Uterus (tissue), 4 donors: ENCODE measurements around the gene RGS11. TPM values are rescaled to one million over a fixed set of nuclear protein-coding genes. Genes with fewer than 3 reads are reported as not detected.

Source experiments
- DNase-seq, 2 donors: peaks; one replicate each; pipeline ENCODE4 v3.0.0-alpha.2; 2019 to 2020
- H3K27ac ChIP-seq, 2 donors: fragments of 200-600 bp; sonication (generic); 1 replicate in 1 of 2; 2 replicates in 1 of 2; pipeline ENCODE4 v1.5.1; 2016 to 2018
- H3K27me3 ChIP-seq, 2 donors: fragments of 200-600 bp; sonication (generic); one replicate each; pipeline ENCODE4 v1.5.1; 2018 to 2019; ENCODE audit warnings: control low read depth in 1 of 2
- H3K36me3 ChIP-seq, 2 donors: fragments of 200-600 bp; sonication (generic); one replicate each; pipeline ENCODE4 v1.5.1; 2019; ENCODE audit warnings: control low read depth in 1 of 2
- H3K4me1 ChIP-seq, 2 donors: fragments of 200-600 bp; sonication (generic); one replicate each; pipeline ENCODE4 v1.5.1; 2018 to 2019; ENCODE audit warnings: control low read depth in 1 of 2
- H3K4me3 ChIP-seq, 2 donors: fragments of 200-600 bp; sonication (generic); 1 replicate in 1 of 2; 2 replicates in 1 of 2; pipeline ENCODE4 v1.5.1; 2018 to 2019; ENCODE audit warnings: mild to moderate bottlenecking in 1 of 2
- H3K9me3 ChIP-seq, 2 donors: fragments of 200-600 bp; sonication (generic); one replicate each; pipeline ENCODE4 v1.5.1; 2019; ENCODE audit warnings: control low read depth in 1 of 2
- POLR2A ChIP-seq, 2 donors: fragments of 450-650 bp; IDR thresholded peaks; one replicate each; pipeline ENCODE4 v1.6.1; 2016; ENCODE audit warnings: antibody characterized with exemption in 2 of 2, mild to moderate bottlenecking in 1 of 2, moderate library complexity in 1 of 2
- intact Hi-C: fragments of 100-400 bp; cut with DNase I; formaldehyde crosslinking; loops from one replicate; pipeline ENCODE4 v1.15.1; 2023; ENCODE audit warnings: low total_unique reads
- total RNA-seq, 4 donors: library from RNA; depleted of rRNA in 3 of 4; stranded (reverse); fragments of >200 nt in 3 of 4; gene quantifications; one replicate each; pipeline versions ENCODE4 v1.1.0 to v1.2.4, GENCODE V29; 2014 to 2023
- TF ChIP-seq, protein P1 (sequence below), 4 experiments: fragments of 200-600 bp in 2 of 4; fragments of 450-650 bp in 2 of 4; sonication (generic) in 2 of 4; IDR thresholded peaks; one replicate each; pipeline ENCODE4 v1.5.1; 2016 to 2019; ENCODE audit warnings: antibody characterized with exemption in 4 of 4, mild to moderate bottlenecking in 2 of 4, moderate library complexity in 1 of 4
- donor health status: DM: yes; HTN: yes; CAD: no.

RGS11 gene
- total RNA-seq, 4 donors from 2014 or later = 1.1 to 2.4 (median 2.3) TPM; not detected in 1

DNA sequence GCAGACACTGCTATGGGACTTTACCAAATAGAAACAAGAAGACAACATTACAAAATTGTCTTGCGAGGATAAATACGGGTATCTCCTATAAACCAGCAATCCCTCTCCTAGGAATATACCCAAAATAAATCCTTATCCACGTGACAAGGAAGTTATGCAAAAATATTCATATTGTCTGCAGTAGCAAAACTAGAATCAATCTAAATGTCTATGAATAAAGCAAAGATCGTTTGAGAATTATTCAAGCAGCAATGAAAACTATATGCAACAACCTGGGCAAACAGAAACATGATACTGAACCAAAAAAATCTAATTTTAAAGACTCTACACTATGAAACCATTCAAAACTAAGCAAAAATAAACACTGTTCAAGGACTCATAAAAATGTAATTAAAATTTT, 55.7 kb downstream of the RGS11 start:
- TF ChIP-seq, protein P1, sequence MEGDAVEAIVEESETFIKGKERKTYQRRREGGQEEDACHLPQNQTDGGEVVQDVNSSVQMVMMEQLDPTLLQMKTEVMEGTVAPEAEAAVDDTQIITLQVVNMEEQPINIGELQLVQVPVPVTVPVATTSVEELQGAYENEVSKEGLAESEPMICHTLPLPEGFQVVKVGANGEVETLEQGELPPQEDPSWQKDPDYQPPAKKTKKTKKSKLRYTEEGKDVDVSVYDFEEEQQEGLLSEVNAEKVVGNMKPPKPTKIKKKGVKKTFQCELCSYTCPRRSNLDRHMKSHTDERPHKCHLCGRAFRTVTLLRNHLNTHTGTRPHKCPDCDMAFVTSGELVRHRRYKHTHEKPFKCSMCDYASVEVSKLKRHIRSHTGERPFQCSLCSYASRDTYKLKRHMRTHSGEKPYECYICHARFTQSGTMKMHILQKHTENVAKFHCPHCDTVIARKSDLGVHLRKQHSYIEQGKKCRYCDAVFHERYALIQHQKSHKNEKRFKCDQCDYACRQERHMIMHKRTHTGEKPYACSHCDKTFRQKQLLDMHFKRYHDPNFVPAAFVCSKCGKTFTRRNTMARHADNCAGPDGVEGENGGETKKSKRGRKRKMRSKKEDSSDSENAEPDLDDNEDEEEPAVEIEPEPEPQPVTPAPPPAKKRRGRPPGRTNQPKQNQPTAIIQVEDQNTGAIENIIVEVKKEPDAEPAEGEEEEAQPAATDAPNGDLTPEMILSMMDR (IDR thresholded peaks at IDR 0.05) = no peak
- no peak for TF ChIP-seq POLR2A (IDR thresholded peaks at IDR 0.05)
- H3K4me3 ChIP-seq = no peak overlapping the region
- DNase-seq = no peak
- H3K36me3 ChIP-seq = no peaks in the 10 kb centered on the region
- intact Hi-C loops = no loop called here
- H3K9me3 ChIP-seq = no peaks in the 10 kb centered on the region
- no peak overlapping the region for H3K27ac ChIP-seq
- H3K27me3 ChIP-seq = no peaks in the 10 kb centered on the region
- no peaks in the 10 kb centered on the region for H3K4me1 ChIP-seq

Other genes starting within 250 kb of the RGS11 start
- gene POLR3K, start 222.3 kb downstream of the RGS11 start, total RNA-seq = 10 to 100 TPM in 1 of 4 donors, 1 to 10 TPM in 2, under 1 TPM in 1; 0.51 to 12.3 (median 4.0) TPM
- gene SNRNP25, start 222.1 kb downstream of the RGS11 start, total RNA-seq = 10 to 100 TPM in 3 of 4 donors, 1 to 10 TPM in 1; 8.0 to 38.4 (median 21.6) TPM
- gene RHBDF1, start 203.3 kb downstream of the RGS11 start, total RNA-seq = 10 to 100 TPM; 14.7 to 79.0 (median 31.1) TPM
- gene MPG, start 197.7 kb downstream of the RGS11 start, total RNA-seq = 100 to 1,000 TPM in 1 of 4 donors, 10 to 100 TPM in 3; 35.7 to 305 (median 63.7) TPM
- 10 to 100 TPM; 13.9 to 34.8 (median 18.7) TPM for gene NPRL3, start 137.3 kb downstream of the RGS11 start, total RNA-seq
- under 1 TPM in 1 of 4 donors, not detected in 3; 0.76 TPM for gene HBZ, start 123.3 kb downstream of the RGS11 start, total RNA-seq
- gene HBM, start 110.0 kb downstream of the RGS11 start, total RNA-seq = 1 to 10 TPM in 1 of 4 donors, not detected in 3; 1.4 TPM
- 100 to 1,000 TPM in 3 of 4 donors, 10 to 100 TPM in 1; 52.8 to 638 (median 317) TPM for gene HBA2, start 103.1 kb downstream of the RGS11 start, total RNA-seq
- 100 to 1,000 TPM in 3 of 4 donors, 10 to 100 TPM in 1; 42.0 to 398 (median 263) TPM for gene HBA1, start 99.3 kb downstream of the RGS11 start, total RNA-seq
- 1 to 10 TPM in 1 of 4 donors, not detected in 3; 4.1 TPM for gene HBQ1, start 95.5 kb downstream of the RGS11 start, total RNA-seq
- gene LUC7L, start 46.5 kb downstream of the RGS11 start, total RNA-seq = 100 to 1,000 TPM in 2 of 4 donors, 10 to 100 TPM in 2; 47.6 to 118 (median 93.9) TPM
- 10 to 100 TPM in 2 of 4 donors, 1 to 10 TPM in 2; 5.6 to 65.5 (median 30.1) TPM for gene FAM234A, start 41.1 kb downstream of the RGS11 start, total RNA-seq
- 1 to 10 TPM in 1 of 4 donors, not detected in 3; 2.1 TPM for gene ARHGDIG, start 4.6 kb upstream of the RGS11 start, total RNA-seq
- under 1 TPM in 1 of 4 donors, not detected in 3; 0.97 TPM for gene PDIA2, start 7.2 kb upstream of the RGS11 start, total RNA-seq
- gene AXIN1, start 76.8 kb upstream of the RGS11 start, total RNA-seq = 10 to 100 TPM in 3 of 4 donors, 1 to 10 TPM in 1; 6.2 to 23.6 (median 19.9) TPM
- gene MRPL28, start 94.6 kb upstream of the RGS11 start, total RNA-seq = 10 to 100 TPM; 32.4 to 97.3 (median 50.1) TPM
- 10 to 100 TPM; 10.6 to 36.2 (median 12.8) TPM for gene PGAP6, start 106.0 kb upstream of the RGS11 start, total RNA-seq
- gene NME4, start 121.3 kb upstream of the RGS11 start, total RNA-seq = 10 to 100 TPM; 37.3 to 77.6 (median 62.2) TPM
- 100 to 1,000 TPM in 1 of 4 donors, 10 to 100 TPM in 3; 10.6 to 106 (median 31.9) TPM for gene DECR2, start 125.9 kb upstream of the RGS11 start, total RNA-seq
- 10 to 100 TPM; 10.5 to 75.0 (median 49.4) TPM for gene RAB11FIP3, start 149.7 kb upstream of the RGS11 start, total RNA-seq